T-helper 17 cell (primary cell): ENCODE measurements around the gene NODAL. TPM values are rescaled to one million over a fixed set of nuclear protein-coding genes. Genes with fewer than 3 reads are reported as not detected.

Source experiments
- ATAC-seq: fragments of 150-1000 bp; cut with Tn5 transposase; 2 replicates; pipeline ENCODE4 v1.10.0; 2021; ENCODE audit warnings: mild to moderate bottlenecking, moderate library complexity
- DNase-seq, 3 donors: peaks; one replicate each; pipeline versions ENCODE4 v3.0.0 to v3.0.0-alpha.2; 2020 to 2021
- H3K9me3 ChIP-seq: one replicate; pipeline ENCODE4 v1.7.0; 2013; ENCODE audit warnings: low read length, mild to moderate bottlenecking; ENCODE audit not compliant: control insufficient read depth, poor library complexity, severe bottlenecking
- H3K27ac Mint-ChIP-seq: one replicate; pipeline ENCODE4 v1.8.0; 2022; ENCODE audit warnings: mild to moderate bottlenecking, moderate library complexity, mixed read lengths
- H3K27me3 Mint-ChIP-seq: one replicate; pipeline ENCODE4 v1.8.0; 2022; ENCODE audit warnings: mixed read lengths
- H3K36me3 Mint-ChIP-seq: one replicate; pipeline ENCODE4 v1.8.0; 2022; ENCODE audit warnings: low read depth, mixed read lengths
- H3K4me1 Mint-ChIP-seq: one replicate; pipeline ENCODE4 v1.8.0; 2022; ENCODE audit warnings: mild to moderate bottlenecking, mixed read lengths
- H3K4me3 Mint-ChIP-seq: one replicate; pipeline ENCODE4 v1.8.0; 2022; ENCODE audit warnings: mild to moderate bottlenecking, moderate library complexity, mixed read lengths
- total RNA-seq, 4 donors: library from RNA in 2 of 4; stranded (reverse) in 2 of 4; gene quantifications; one replicate each; pipeline ENCODE4 v1.2.3 and lab custom pipeline; 2022 to 2026

NODAL gene
- total RNA-seq, 2 donors from 2014 or later, result not detected

GRCh38 chr10:70459061-70459773 is 17.7 kb upstream of the NODAL start:
- Mint-ChIP-seq H3K36me3 (peaks cover 5% of the 10 kb centered on the region), H3K4me1 (peaks cover 10% of the 10 kb centered on the region), H3K27me3 (peaks cover 36% of the 10 kb centered on the region), H3K4me3 (peak overlapping the region; percentile 63), H3K27ac (no peak overlapping the region)
- ATAC-seq, result no peak
- no peaks in the 10 kb centered on the region for H3K9me3 ChIP-seq
- DNase-seq, result no peak

- Mint-ChIP-seq H3K27me3 (peaks cover 36% of the 10 kb centered on the region), H3K4me3 (peak overlapping the region; percentile 63), H3K27ac (no peak overlapping the region), H3K36me3 (peaks cover 5% of the 10 kb centered on the region), H3K4me1 (peaks cover 7% of the 10 kb centered on the region)
- ATAC-seq, result peak; percentile 53
- no peaks in the 10 kb centered on the region for H3K9me3 ChIP-seq
- no peak for DNase-seq
These were observed 17.0 kb upstream of the NODAL start for GRCh38 chr10:70458329-70459060.

- Mint-ChIP-seq H3K4me3 (peak overlapping the region; percentile 19), H3K4me1 (peaks cover 7% of the 10 kb centered on the region), H3K27ac (no peak overlapping the region), H3K36me3 (peaks cover 5% of the 10 kb centered on the region), H3K27me3 (peaks cover 36% of the 10 kb centered on the region)
- DNase-seq (no peak), ATAC-seq (no peak)
- H3K9me3 ChIP-seq, result no peaks in the 10 kb centered on the region
These were observed 16.4 kb upstream of the NODAL start for GRCh38 chr10:70457759-70458305.

- H3K9me3 ChIP-seq, result no peaks in the 10 kb centered on the region
- Mint-ChIP-seq H3K27ac (no peak overlapping the region), H3K27me3 (peaks cover 33% of the 10 kb centered on the region), H3K4me1 (peaks cover 4% of the 10 kb centered on the region), H3K36me3 (peaks cover 5% of the 10 kb centered on the region), H3K4me3 (no peak overlapping the region)
- no peak for ATAC-seq
- DNase-seq, result no peak
These were observed 14.7 kb upstream of the NODAL start for GRCh38 chr10:70456164-70456563.

GRCh38 chr10:70455213-70455630 is 13.7 kb upstream of the NODAL start:
- Mint-ChIP-seq H3K36me3 (peaks cover under 1% of the 10 kb centered on the region), H3K4me1 (peaks cover 3% of the 10 kb centered on the region), H3K27me3 (peaks cover 32% of the 10 kb centered on the region), H3K27ac (no peak overlapping the region), H3K4me3 (no peak overlapping the region)
- DNase-seq (no peak), ATAC-seq (no peak)
- no peaks in the 10 kb centered on the region for H3K9me3 ChIP-seq

- no peaks in the 10 kb centered on the region for H3K9me3 ChIP-seq
- DNase-seq (no peak), ATAC-seq (no peak)
- Mint-ChIP-seq H3K27me3 (peaks cover 24% of the 10 kb centered on the region), H3K4me1 (peaks cover 3% of the 10 kb centered on the region), H3K27ac (no peak overlapping the region), H3K4me3 (no peak overlapping the region), H3K36me3 (no peaks in the 10 kb centered on the region)
These were observed 6.8 kb upstream of the NODAL start for GRCh38 chr10:70448236-70448635.

GRCh38 chr10:70445718-70446657 is 4.5 kb upstream of the NODAL start:
- ATAC-seq, result no peak
- Mint-ChIP-seq H3K4me3 (no peak overlapping the region), H3K36me3 (peaks cover 5% of the 10 kb centered on the region), H3K4me1 (peaks cover 11% of the 10 kb centered on the region), H3K27ac (no peak overlapping the region), H3K27me3 (peaks cover 38% of the 10 kb centered on the region)
- no peak for DNase-seq
- no peaks in the 10 kb centered on the region for H3K9me3 ChIP-seq

GRCh38 chr10:70444744-70445143 is 3.3 kb upstream of the NODAL start:
- no peaks in the 10 kb centered on the region for H3K9me3 ChIP-seq
- Mint-ChIP-seq H3K36me3 (peaks cover 8% of the 10 kb centered on the region), H3K4me1 (peaks cover 16% of the 10 kb centered on the region), H3K27me3 (peaks cover 38% of the 10 kb centered on the region), H3K4me3 (no peak overlapping the region), H3K27ac (no peak overlapping the region)
- DNase-seq (no peak), ATAC-seq (no peak)

- peaks cover 13% of the 10 kb centered on the region for H3K4me1 Mint-ChIP-seq
- peaks cover 50% of the 10 kb centered on the region for H3K27me3 Mint-ChIP-seq
- no peak for ATAC-seq
- peak overlapping the region; percentile 13 for H3K4me3 Mint-ChIP-seq
- no peaks in the 10 kb centered on the region for H3K9me3 ChIP-seq
- peaks cover 8% of the 10 kb centered on the region for H3K36me3 Mint-ChIP-seq
- no peak for DNase-seq
- no peak overlapping the region for H3K27ac Mint-ChIP-seq
These were observed 979 bp upstream of the NODAL start for GRCh38 chr10:70442332-70442988.

GRCh38 chr10:70441895-70442309 is 421 bp upstream of the NODAL start:
- Mint-ChIP-seq H3K4me1 (peaks cover 13% of the 10 kb centered on the region), H3K4me3 (peak overlapping the region; percentile 91), H3K27me3 (peaks cover 50% of the 10 kb centered on the region), H3K36me3 (peaks cover 8% of the 10 kb centered on the region), H3K27ac (no peak overlapping the region)
- H3K9me3 ChIP-seq, result no peaks in the 10 kb centered on the region
- ATAC-seq (no peak), DNase-seq (no peak)

- H3K4me3 Mint-ChIP-seq, result peak overlapping the region; percentile 91
- peak; percentile 61 for ATAC-seq
- no peak for DNase-seq
- peaks cover 13% of the 10 kb centered on the region for H3K4me1 Mint-ChIP-seq
- H3K27ac Mint-ChIP-seq, result no peak overlapping the region
- H3K36me3 Mint-ChIP-seq, result peaks cover 8% of the 10 kb centered on the region
- H3K9me3 ChIP-seq, result no peaks in the 10 kb centered on the region
- H3K27me3 Mint-ChIP-seq, result peaks cover 50% of the 10 kb centered on the region
These were observed 953 bp downstream of the NODAL start for GRCh38 chr10:70440296-70441160.

GRCh38 chr10:70437721-70438120 is 3.8 kb downstream of the NODAL start:
- Mint-ChIP-seq H3K27me3 (peaks cover 39% of the 10 kb centered on the region), H3K4me3 (no peak overlapping the region), H3K4me1 (peaks cover 30% of the 10 kb centered on the region), H3K36me3 (peaks cover 8% of the 10 kb centered on the region), H3K27ac (no peak overlapping the region)
- no peak for DNase-seq
- no peak for ATAC-seq
- no peaks in the 10 kb centered on the region for H3K9me3 ChIP-seq
